Inferior parietal cortex (tissue), 1 donor: Measurements from ENCODE around the gene LRRC47.
"Not testable (repeated sequence)": the region's sequence is repeated elsewhere in the genome, so short reads cannot be mapped to it uniquely, and the experiment has no call there.

Source experiments
- DNase-seq: peaks from one replicate; pipeline ENCODE4 v3.0.0-alpha.2; 2016; ENCODE audit errors: extremely low spot score

The LRRC47 gene

GRCh38 chr1:3772027-3772714 is 24.1 kb downstream of the LRRC47 start:
- no peak for DNase-seq

- no peak for DNase-seq
Measured at GRCh38 chr1:3771108-3772026, 24.9 kb downstream of the LRRC47 start.

- DNase-seq, result no peak
Measured at GRCh38 chr1:3770047-3770765, 26.1 kb downstream of the LRRC47 start.

GRCh38 chr1:3768811-3769390 is 27.4 kb downstream of the LRRC47 start:
- no peak for DNase-seq

GRCh38 chr1:3767328-3767925 is 28.9 kb downstream of the LRRC47 start:
- DNase-seq, result no peak

GRCh38 chr1:3763351-3764125 is 32.8 kb downstream of the LRRC47 start:
- no peak for DNase-seq

- no peak for DNase-seq
Measured at GRCh38 chr1:3762873-3763228, 33.4 kb downstream of the LRRC47 start.

GRCh38 chr1:3762151-3762872 is 34.0 kb downstream of the LRRC47 start:
- no peak for DNase-seq

- no peak for DNase-seq
Measured at GRCh38 chr1:3761296-3762010, 34.8 kb downstream of the LRRC47 start.

- DNase-seq, result no peak
Measured at GRCh38 chr1:3759796-3760195, 36.5 kb downstream of the LRRC47 start.

GRCh38 chr1:3759164-3759563 is 37.1 kb downstream of the LRRC47 start:
- no peak for DNase-seq

GRCh38 chr1:3756394-3756793 is 39.9 kb downstream of the LRRC47 start:
- DNase-seq, result no peak

- no peak for DNase-seq
Measured at GRCh38 chr1:3753656-3754454, 42.4 kb downstream of the LRRC47 start.

GRCh38 chr1:3752400-3752945 is 43.8 kb downstream of the LRRC47 start, which contains the start of gene CCDC27:
CCDC27 (plus strand) TSS chr1:3752450; CDS start chr1:3752482, 32 bp downstream.
- DNase-seq, result no peak

GRCh38 chr1:3750741-3751140 is 45.6 kb downstream of the LRRC47 start:
- no peak for DNase-seq

- DNase-seq, result no peak
Measured at GRCh38 chr1:3749512-3749911, 46.8 kb downstream of the LRRC47 start.

GRCh38 chr1:3748316-3748900 is 47.9 kb downstream of the LRRC47 start:
- not testable (repeated sequence) for DNase-seq

- no peak for DNase-seq
Measured at GRCh38 chr1:3747903-3748302, 48.4 kb downstream of the LRRC47 start.
